GM19468 (cell line): ENCODE data around the gene SELENOH.

Experiments
- ATAC-seq: cut with Tn5 transposase; IDR thresholded peaks from one replicate; pipeline ENCODE4 v1.9.1; 2021; ENCODE audit warnings: mild to moderate bottlenecking, moderate library complexity, moderate number of reproducible peaks; ENCODE audit not compliant: unreplicated experiment; ENCODE audit errors: extremely low read depth

The SELENOH gene

GRCh38 chr11:57745206-57745605 lies 3.9 kb downstream of the SELENOH start:
- no peak for ATAC-seq

- ATAC-seq: no peak
Measured at GRCh38 chr11:57746920-57747319, 5.6 kb downstream of the SELENOH start.

- no peak for ATAC-seq
Measured at GRCh38 chr11:57751176-57751575, 9.9 kb downstream of the SELENOH start.

- no peak for ATAC-seq
Measured at GRCh38 chr11:57751676-57752253, 10.5 kb downstream of the SELENOH start, which contains the start of gene BTBD18. Gene BTBD18 (minus strand): TSS chr11:57751819. CDS start chr11:57751188, 631 bp downstream.

- ATAC-seq: no peak
Measured at GRCh38 chr11:57752954-57753353, 11.7 kb downstream of the SELENOH start.

- ATAC-seq: no peak
Measured at GRCh38 chr11:57758174-57758573, 16.9 kb downstream of the SELENOH start.

GRCh38 chr11:57761301-57762234 lies 20.3 kb downstream of the SELENOH start, which contains the start of gene CTNND1:
Gene CTNND1 (plus strand): TSS chr11:57761802. CDS start chr11:57791479, 29,677 bp downstream.
- peak; percentile 64 for ATAC-seq

- ATAC-seq: no peak
Measured at GRCh38 chr11:57762235-57762861, 21.1 kb downstream of the SELENOH start.

- ATAC-seq: no peak
Measured at GRCh38 chr11:57763568-57763967, 22.3 kb downstream of the SELENOH start.

GRCh38 chr11:57764021-57764420 lies 22.7 kb downstream of the SELENOH start:
- ATAC-seq: no peak

GRCh38 chr11:57764566-57764965 lies 23.3 kb downstream of the SELENOH start:
- ATAC-seq: no peak

GRCh38 chr11:57764972-57765371 lies 23.7 kb downstream of the SELENOH start:
- ATAC-seq: no peak

GRCh38 chr11:57770793-57771192 lies 29.5 kb downstream of the SELENOH start:
- no peak for ATAC-seq

GRCh38 chr11:57771365-57771764 lies 30.1 kb downstream of the SELENOH start:
- ATAC-seq: no peak

GRCh38 chr11:57772562-57772961 lies 31.3 kb downstream of the SELENOH start:
- ATAC-seq: no peak

GRCh38 chr11:57773026-57773598 lies 31.8 kb downstream of the SELENOH start:
- ATAC-seq: no peak

- no peak for ATAC-seq
Measured at GRCh38 chr11:57775491-57775890, 34.2 kb downstream of the SELENOH start.

GRCh38 chr11:57776031-57776521 lies 34.8 kb downstream of the SELENOH start:
- no peak for ATAC-seq

GRCh38 chr11:57776577-57777210 lies 35.4 kb downstream of the SELENOH start:
- no peak for ATAC-seq

GRCh38 chr11:57777969-57778317 lies 36.7 kb downstream of the SELENOH start:
- no peak for ATAC-seq
